Lower leg skin (tissue), 3 donors: ENCODE data around the gene DNAH10.

Experiments used
- POLR2A ChIP-seq, 2 donors: fragments of 450-650 bp; IDR thresholded peaks; one replicate each; pipeline ENCODE4 v1.6.1; 2016 to 2017; ENCODE audit warnings: antibody characterized with exemption in 2 of 2, mild to moderate bottlenecking in 1 of 2, moderate library complexity in 1 of 2
- TF ChIP-seq, protein P1 (sequence below), 3 donors: fragments of 450-650 bp; IDR thresholded peaks; one replicate each; pipeline ENCODE4 v1.5.1; 2016; ENCODE audit warnings: antibody characterized with exemption in 3 of 3, mild to moderate bottlenecking in 3 of 3, moderate library complexity in 2 of 3

DNA sequence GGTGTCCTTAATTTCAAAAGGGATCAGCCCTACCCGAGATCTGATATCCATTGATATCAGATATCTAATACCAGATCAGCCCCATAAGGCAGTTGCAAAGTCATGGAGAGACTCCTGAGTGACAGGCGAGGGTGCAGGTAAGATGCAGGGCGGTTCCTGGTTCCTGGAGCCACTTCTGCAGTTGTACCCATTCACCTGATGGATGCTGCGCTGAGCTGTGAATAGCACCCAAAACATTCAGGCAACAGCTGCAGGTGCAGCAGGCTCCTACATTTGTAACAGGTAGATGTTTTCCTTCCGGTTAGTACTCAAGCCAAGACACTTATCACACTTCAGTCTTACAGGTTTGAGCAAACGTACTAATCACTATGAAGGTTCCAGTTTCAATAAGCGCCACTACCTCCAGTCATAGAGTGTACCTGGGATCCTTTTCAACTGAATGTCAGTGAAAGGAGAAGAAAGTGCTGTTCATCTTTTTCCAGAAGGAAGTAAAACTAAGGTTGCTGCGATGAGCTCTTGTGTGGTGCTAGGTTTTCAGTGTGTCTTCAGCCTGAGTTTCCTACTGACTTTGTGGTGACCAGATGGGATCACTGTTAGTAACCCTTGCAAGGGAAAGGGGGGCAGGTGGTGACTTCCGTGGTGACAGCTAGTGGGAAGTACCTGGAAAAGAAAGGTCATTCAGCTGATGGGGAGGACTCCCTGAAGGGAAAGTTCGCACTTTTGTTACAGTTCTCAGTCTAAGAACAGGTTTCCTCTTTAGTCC is 48.1 kb upstream of the DNAH10 start:
- no peak for TF ChIP-seq POLR2A (IDR thresholded peaks at IDR 0.05)
- TF ChIP-seq, protein P1, sequence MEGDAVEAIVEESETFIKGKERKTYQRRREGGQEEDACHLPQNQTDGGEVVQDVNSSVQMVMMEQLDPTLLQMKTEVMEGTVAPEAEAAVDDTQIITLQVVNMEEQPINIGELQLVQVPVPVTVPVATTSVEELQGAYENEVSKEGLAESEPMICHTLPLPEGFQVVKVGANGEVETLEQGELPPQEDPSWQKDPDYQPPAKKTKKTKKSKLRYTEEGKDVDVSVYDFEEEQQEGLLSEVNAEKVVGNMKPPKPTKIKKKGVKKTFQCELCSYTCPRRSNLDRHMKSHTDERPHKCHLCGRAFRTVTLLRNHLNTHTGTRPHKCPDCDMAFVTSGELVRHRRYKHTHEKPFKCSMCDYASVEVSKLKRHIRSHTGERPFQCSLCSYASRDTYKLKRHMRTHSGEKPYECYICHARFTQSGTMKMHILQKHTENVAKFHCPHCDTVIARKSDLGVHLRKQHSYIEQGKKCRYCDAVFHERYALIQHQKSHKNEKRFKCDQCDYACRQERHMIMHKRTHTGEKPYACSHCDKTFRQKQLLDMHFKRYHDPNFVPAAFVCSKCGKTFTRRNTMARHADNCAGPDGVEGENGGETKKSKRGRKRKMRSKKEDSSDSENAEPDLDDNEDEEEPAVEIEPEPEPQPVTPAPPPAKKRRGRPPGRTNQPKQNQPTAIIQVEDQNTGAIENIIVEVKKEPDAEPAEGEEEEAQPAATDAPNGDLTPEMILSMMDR (IDR thresholded peaks at IDR 0.05) = no peak
